GM23248 (cell line): Measurements from ENCODE around the gene MED20. TPM values are rescaled to one million over a fixed set of nuclear protein-coding genes. Genes with fewer than 3 reads are reported as not detected.
A peak's percentile ranks its signal among the peaks of the same experiment; 100 is the strongest.

Source experiments
- DNase-seq: peaks from one replicate; pipeline ENCODE4 v3.0.0-alpha.2; 2015
- H2AFZ ChIP-seq: fragments of 200-600 bp; sonication (generic); 2 replicates; pipeline ENCODE4 v1.6.1; 2016; ENCODE audit warnings: antibody characterized with exemption
- H3F3A ChIP-seq: fragments of 200-600 bp; sonication (generic); 2 replicates; pipeline ENCODE4 v1.6.1; 2016; ENCODE audit warnings: mild to moderate bottlenecking, antibody characterized with exemption, mixed run types; ENCODE audit not compliant: insufficient read depth
- H3K27ac ChIP-seq: fragments of 200-600 bp; sonication (generic); 2 replicates; pipeline ENCODE4 v1.5.1; 2016; ENCODE audit warnings: mild to moderate bottlenecking
- H3K27me3 ChIP-seq: fragments of 200-600 bp; sonication (generic); replicated peaks from 2 replicates; pipeline ENCODE4 v1.6.1; 2016; ENCODE audit warnings: mild to moderate bottlenecking; ENCODE audit not compliant: insufficient read depth
- H3K36me3 ChIP-seq: fragments of 200-600 bp; sonication (generic); 2 replicates; pipeline ENCODE4 v1.6.1; 2016; ENCODE audit warnings: low read depth, mild to moderate bottlenecking
- H3K4me1 ChIP-seq: fragments of 200-600 bp; sonication (generic); 2 replicates; pipeline ENCODE4 v1.6.1; 2016; ENCODE audit warnings: mild to moderate bottlenecking; ENCODE audit not compliant: insufficient read depth
- H3K4me2 ChIP-seq: fragments of 200-600 bp; sonication (generic); one replicate; pipeline ENCODE4 v1.6.1; 2016; ENCODE audit warnings: mild to moderate bottlenecking; ENCODE audit not compliant: unreplicated experiment
- H3K4me3 ChIP-seq: fragments of 200-600 bp; sonication (generic); 2 replicates; pipeline ENCODE4 v1.5.1; 2016; ENCODE audit warnings: mild to moderate bottlenecking
- H3K79me2 ChIP-seq: fragments of 200-600 bp; sonication (generic); 2 replicates; pipeline ENCODE4 v1.6.1; 2016; ENCODE audit warnings: mild to moderate bottlenecking; ENCODE audit not compliant: insufficient read depth
- H3K9ac ChIP-seq: fragments of 200-600 bp; sonication (generic); 2 replicates; pipeline ENCODE4 v1.6.1; 2016; ENCODE audit warnings: mild to moderate bottlenecking
- H3K9me2 ChIP-seq: fragments of 200-600 bp; sonication (generic); 2 replicates; pipeline ENCODE4 v1.6.1; 2016; ENCODE audit warnings: mixed run types, mild to moderate bottlenecking, moderate library complexity; ENCODE audit not compliant: insufficient read depth
- H3K9me3 ChIP-seq: fragments of 200-600 bp; sonication (generic); one replicate; pipeline ENCODE4 v1.6.1; 2017; ENCODE audit warnings: low read depth
- H4K20me1 ChIP-seq: fragments of 200-600 bp; sonication (generic); 2 replicates; pipeline ENCODE4 v1.6.0; 2016; ENCODE audit not compliant: insufficient read depth
- EZH2 ChIP-seq: fragments of 200-600 bp; sonication (generic); IDR thresholded peaks from 2 replicates; pipeline ENCODE4 v1.6.1; 2018; ENCODE audit warnings: antibody characterized with exemption, mild to moderate bottlenecking; ENCODE audit not compliant: insufficient read depth, poor library complexity, severe bottlenecking
- EZH2phosphoT487 ChIP-seq: fragments of 200-600 bp; sonication (generic); IDR thresholded peaks from 2 replicates; pipeline ENCODE4 v1.6.1; 2018; ENCODE audit warnings: antibody characterized with exemption, moderate library complexity, mild to moderate bottlenecking, low read depth; ENCODE audit not compliant: insufficient read depth
- WGBS, 2 experiments: methylation state at CpG; one replicate each; pipeline ENCODE4 v1.1.6; 2015 to 2017; ENCODE audit warnings: low lambda C conversion rate in 2 of 2, low coverage in 1 of 2; ENCODE audit errors: missing lambda C conversion rate in 2 of 2; 5-methylcytosine and 5-hydroxymethylcytosine counted together
- in situ Hi-C: fragments of 300-500 bp; cut with MboI; formaldehyde crosslinking; loops from 2 replicates; pipeline ENCODE4 v1.15.0; 2020
- polyA plus RNA-seq: library from polyadenylated mRNA; unstranded; fragments of >200 nt; fragmentation: Nextera tagmentation; extraction: Ambion mirVana; gene quantifications from 2 replicates; pipeline ENCODE4 v1.2.1, GENCODE V29; 2016
- total RNA-seq: library from RNA; depleted of rRNA; stranded (reverse); fragments of >200 nt; shearing (Covaris generic); gene quantifications from 2 replicates; pipeline ENCODE4 v1.2.3, GENCODE V29; 2014; rRNA removed

MED20 gene, protein sequence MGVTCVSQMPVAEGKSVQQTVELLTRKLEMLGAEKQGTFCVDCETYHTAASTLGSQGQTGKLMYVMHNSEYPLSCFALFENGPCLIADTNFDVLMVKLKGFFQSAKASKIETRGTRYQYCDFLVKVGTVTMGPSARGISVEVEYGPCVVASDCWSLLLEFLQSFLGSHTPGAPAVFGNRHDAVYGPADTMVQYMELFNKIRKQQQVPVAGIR
- 21.0 and 30.6 TPM in 2 replicates for total RNA-seq
- polyA plus RNA-seq = 24.2 and 25.5 TPM in 2 replicates

DNA sequence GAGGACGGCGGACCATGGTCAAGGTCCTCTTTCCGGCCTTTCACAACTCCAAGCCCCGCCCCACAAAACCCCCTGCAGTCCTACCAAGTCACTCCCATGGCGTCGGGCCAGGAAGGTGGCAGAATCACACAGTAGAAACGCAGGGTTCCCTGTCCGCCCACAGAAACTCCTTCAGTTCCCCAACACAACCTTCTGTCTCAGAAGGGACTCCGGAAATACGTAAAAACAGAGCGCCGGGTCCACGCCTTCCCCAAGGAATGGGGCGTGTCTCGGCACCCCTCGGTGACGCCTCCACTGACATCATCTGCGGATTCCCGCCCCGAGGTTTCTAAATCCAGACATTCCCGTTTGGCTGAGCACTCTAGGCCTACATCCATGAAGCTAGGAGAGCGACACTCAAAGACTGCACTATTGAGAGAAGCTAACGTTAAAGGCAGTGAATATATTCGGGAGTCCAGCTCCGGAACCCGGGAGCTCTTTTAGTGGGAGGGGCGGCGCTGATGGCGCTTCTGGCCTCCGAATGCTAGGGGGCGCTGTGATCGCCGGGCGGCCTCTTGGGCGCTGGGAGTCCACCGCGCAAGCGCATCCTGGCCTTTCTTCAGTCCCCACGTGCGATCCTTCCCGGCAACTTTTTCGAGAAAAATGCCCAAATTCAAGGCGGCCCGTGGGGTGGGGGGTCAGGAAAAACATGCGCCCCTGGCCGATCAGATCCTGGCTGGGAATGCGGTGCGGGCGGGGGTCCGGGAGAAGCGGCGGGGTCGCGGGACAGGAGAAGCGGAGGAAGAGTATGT is at the start of gene MED20, which contains the start of gene BYSL:
TSS of gene MED20 (minus strand) at position 219 of the 791 bp plus-strand sequence. CDS start at position 98, 121 bp downstream.
TSS of gene BYSL (plus strand) at position 579 of the 791 bp plus-strand sequence. CDS start at position 643, 64 bp downstream.
- peak within 1 kb of the TSS; percentile 99 for H3K4me3 ChIP-seq
- TF ChIP-seq EZH2phosphoT487 = no peak
- no peak for TF ChIP-seq EZH2
- peaks cover 79% of the 10 kb centered on the region for H3K79me2 ChIP-seq
- peaks cover 41% of the 10 kb centered on the region for H3K4me1 ChIP-seq
- no peaks in the 10 kb centered on the region for H3K27me3 ChIP-seq
- peak; percentile 98 for DNase-seq
- H3F3A ChIP-seq = peaks cover 8% of the 10 kb centered on the region
- no peaks in the 10 kb centered on the region for H4K20me1 ChIP-seq
- peak within 1 kb of the TSS; percentile 98 for H3K27ac ChIP-seq
- peak within 1 kb of the TSS; percentile 95 for H3K9ac ChIP-seq
- peak within 1 kb of the TSS; percentile 93 for H2AFZ ChIP-seq
- peak within 1 kb of the TSS; percentile 88 for H3K4me2 ChIP-seq
- H3K9me2 ChIP-seq = no peaks in the 10 kb centered on the region
- no peaks in the 10 kb centered on the region for H3K9me3 ChIP-seq
- in situ Hi-C loops = no loop called here
- 0 to 1% methylated on average over 46 to 55 of the region's 55 CpGs for WGBS, 2 experiments
- H3K36me3 ChIP-seq = no peaks in the 10 kb centered on the region

DNA sequence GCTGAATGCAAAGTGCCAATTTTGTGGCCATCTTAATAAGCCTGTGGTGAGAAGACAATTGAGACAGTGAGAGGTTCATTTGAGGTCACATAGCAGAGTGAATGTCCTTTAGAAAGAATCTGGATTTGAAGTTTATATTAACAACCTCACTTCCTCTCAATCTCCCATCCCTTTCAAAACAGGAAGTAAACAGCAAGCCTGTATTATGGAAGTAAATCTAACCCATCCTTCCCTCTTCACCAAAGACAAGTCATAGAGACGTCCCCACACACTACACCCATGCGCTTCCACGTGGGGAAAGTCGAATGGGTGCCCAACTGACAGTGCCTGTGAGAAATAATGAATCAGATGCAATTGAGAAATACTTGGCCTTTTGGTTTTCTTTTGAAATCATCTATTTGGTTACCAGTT is 49.5 kb upstream of the MED20 start:
- no peak for TF ChIP-seq EZH2
- no peak for TF ChIP-seq EZH2phosphoT487
- H3K9me2 ChIP-seq = no peaks in the 10 kb centered on the region
- peak; percentile 91 for DNase-seq
- peak overlapping the region; percentile 71 for H2AFZ ChIP-seq
- H3K4me3 ChIP-seq = no peak overlapping the region
- peak overlapping the region; percentile 53 for H3K4me2 ChIP-seq
- H3K4me1 ChIP-seq = peaks cover 29% of the 10 kb centered on the region
- H3K9me3 ChIP-seq = no peaks in the 10 kb centered on the region
- no peaks in the 10 kb centered on the region for H3K27me3 ChIP-seq
- in situ Hi-C loops = no loop called here
- 8 to 11% methylated on average over 4 of the region's 4 CpGs for WGBS, 2 experiments
- no peaks in the 10 kb centered on the region for H3K79me2 ChIP-seq
- H3K36me3 ChIP-seq = no peaks in the 10 kb centered on the region
- peak overlapping the region; percentile 73 for H3K27ac ChIP-seq
- H4K20me1 ChIP-seq = no peaks in the 10 kb centered on the region
- H3F3A ChIP-seq = peaks cover 21% of the 10 kb centered on the region
- H3K9ac ChIP-seq = peak overlapping the region; percentile 26; the same call in 1 of the 2 replicates

GRCh38 chr6:41967312-41968287 is 46.7 kb upstream of the MED20 start:
- WGBS, 2 experiments = 94 to 95% methylated on average over 7 of the region's 7 CpGs
- Histone ChIP-seq H3K9ac (no peak overlapping the region), H3K9me3 (no peaks in the 10 kb centered on the region), H3K4me3 (no peak overlapping the region), H3F3A (peaks cover 21% of the 10 kb centered on the region), H3K27me3 (no peaks in the 10 kb centered on the region), H3K4me2 (peak overlapping the region; percentile 34), H3K27ac (peak overlapping the region; percentile 50), H3K4me1 (peaks cover 29% of the 10 kb centered on the region), H3K36me3 (no peaks in the 10 kb centered on the region), H3K79me2 (no peaks in the 10 kb centered on the region), H2AFZ (no peak overlapping the region), H3K9me2 (no peaks in the 10 kb centered on the region), H4K20me1 (no peaks in the 10 kb centered on the region)
- TF ChIP-seq EZH2phosphoT487 (no peak), EZH2 (no peak)
- in situ Hi-C loops = no loop called here
- peak; percentile 71 for DNase-seq

- peaks cover 21% of the 10 kb centered on the region for H3F3A ChIP-seq
- H3K36me3 ChIP-seq = no peaks in the 10 kb centered on the region
- H3K4me2 ChIP-seq = peak overlapping the region; percentile 34
- no peaks in the 10 kb centered on the region for H3K9me2 ChIP-seq
- H3K4me1 ChIP-seq = peaks cover 29% of the 10 kb centered on the region
- peak; percentile 54 for DNase-seq
- WGBS, 2 experiments = 35 to 42% methylated on average over 4 of the region's 4 CpGs
- no peaks in the 10 kb centered on the region for H3K27me3 ChIP-seq
- in situ Hi-C loops = no loop called here
- no peak overlapping the region for H2AFZ ChIP-seq
- no peak overlapping the region for H3K9ac ChIP-seq
- H4K20me1 ChIP-seq = no peaks in the 10 kb centered on the region
- H3K4me3 ChIP-seq = no peak overlapping the region
- H3K9me3 ChIP-seq = no peaks in the 10 kb centered on the region
- TF ChIP-seq EZH2phosphoT487 (no peak), EZH2 (no peak)
- H3K79me2 ChIP-seq = no peaks in the 10 kb centered on the region
- H3K27ac ChIP-seq = peak overlapping the region; percentile 50
Observed at GRCh38 chr6:41966961-41967311, 46.0 kb upstream of the MED20 start.
